ENCODE data around the gene NUDT15.
"Not testable (repeated sequence)": the region's sequence is repeated elsewhere in the genome, so short reads cannot be mapped to it uniquely, and the experiment has no call there.

NUDT15 gene

DNA sequence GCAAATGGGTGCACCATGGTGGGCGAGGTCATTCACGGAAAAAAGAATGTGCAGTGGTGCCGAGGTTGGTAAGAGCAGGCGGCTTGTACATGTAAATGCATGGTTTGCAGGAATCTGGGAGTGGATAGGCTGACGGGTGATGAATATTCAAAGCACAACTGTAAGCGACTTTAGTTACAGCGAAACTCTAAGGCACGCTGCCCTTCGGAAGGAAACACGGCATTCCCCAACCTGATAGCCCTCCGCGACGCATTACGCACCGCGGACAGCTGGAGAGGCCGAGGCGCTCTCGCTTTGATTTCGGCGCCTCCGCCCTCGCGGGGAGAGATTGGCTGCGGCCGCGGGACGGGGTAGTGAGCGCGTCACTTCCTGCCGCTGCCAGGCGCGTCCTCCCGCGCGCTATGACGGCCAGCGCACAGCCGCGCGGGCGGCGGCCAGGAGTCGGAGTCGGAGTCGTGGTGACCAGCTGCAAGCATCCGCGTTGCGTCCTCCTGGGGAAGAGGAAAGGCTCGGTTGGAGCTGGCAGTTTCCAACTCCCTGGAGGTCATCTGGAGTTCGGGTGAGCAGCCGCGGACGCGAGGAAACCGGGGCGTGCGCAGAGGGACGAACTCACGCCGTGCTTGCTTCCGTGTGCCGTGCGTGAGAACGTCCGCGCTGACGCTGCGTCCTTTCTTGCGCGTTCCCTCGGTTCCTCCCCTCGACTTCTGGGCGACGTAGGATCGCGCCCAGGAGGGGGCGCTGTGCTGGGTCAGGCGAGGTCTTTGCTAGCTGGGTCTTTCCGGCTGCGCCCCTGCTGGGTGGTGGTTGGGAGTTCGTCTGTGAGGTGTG lies at the start of gene NUDT15:
Gene NUDT15 (plus strand): TSS at position 381 of the 828 bp plus-strand sequence. CDS start 21 bp downstream, at position 402.
- DNase-seq: peak; percentile 96 to 97
- TF ChIP-seq POLR2A (IDR thresholded peaks at IDR 0.05; ENCODE audit: low read length) (peak; percentile 99), GATA1 (IDR thresholded peaks at IDR 0.05; ENCODE audit: low read depth, low read length) (no peak)

GRCh38 chr13:47990427-47990826 lies 47.1 kb upstream of the NUDT15 start:
- TF ChIP-seq GATA1 (IDR thresholded peaks at IDR 0.05; ENCODE audit: low read depth, low read length): no peak
- no peak for TF ChIP-seq POLR2A (IDR thresholded peaks at IDR 0.05; ENCODE audit: low read length)
- DNase-seq: no peak

GRCh38 chr13:47990920-47991466 lies 46.5 kb upstream of the NUDT15 start:
- no peak for DNase-seq
- TF ChIP-seq GATA1 (IDR thresholded peaks at IDR 0.05; ENCODE audit: low read depth, low read length) (no peak), POLR2A (IDR thresholded peaks at IDR 0.05; ENCODE audit: low read length) (no peak)

DNA sequence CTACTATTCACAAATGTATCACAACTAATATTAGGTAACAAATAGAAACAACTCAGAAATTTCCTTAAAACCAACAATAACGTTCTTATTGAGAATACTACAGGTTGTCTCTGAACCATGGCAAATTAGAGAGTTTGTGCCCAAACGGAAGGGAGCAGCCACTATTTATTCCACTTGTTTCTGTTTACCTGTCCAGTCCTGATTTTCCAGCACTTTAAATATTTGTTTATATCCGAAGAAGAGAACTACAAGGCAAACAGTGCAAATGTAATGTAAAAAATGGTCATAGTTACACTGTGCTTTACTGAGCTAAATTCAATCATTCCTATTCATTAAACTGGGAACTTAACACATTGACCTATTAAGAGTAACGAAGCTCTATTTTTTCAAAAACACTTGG lies 45.7 kb upstream of the NUDT15 start:
- TF ChIP-seq GATA1 (IDR thresholded peaks at IDR 0.05; ENCODE audit: low read depth, low read length) (no peak), POLR2A (IDR thresholded peaks at IDR 0.05; ENCODE audit: low read length) (no peak)
- no peak for DNase-seq

DNA sequence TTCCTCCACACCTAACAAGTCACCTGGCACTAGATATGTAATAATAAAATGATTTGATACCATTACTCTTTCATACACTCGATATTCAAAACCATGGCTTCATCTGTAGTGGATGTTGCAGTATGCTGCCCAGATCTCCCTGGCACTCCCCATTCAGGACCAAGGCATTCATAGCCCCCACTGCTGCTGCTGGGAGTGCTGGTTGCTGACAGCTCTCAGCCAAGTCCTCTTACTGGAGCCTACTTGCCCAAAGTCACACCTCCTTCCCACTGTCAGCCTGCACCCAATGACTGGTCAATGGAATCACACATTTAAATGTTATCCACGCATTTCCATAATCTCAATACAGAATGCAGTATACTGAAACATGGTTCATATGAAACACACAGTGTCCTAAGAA lies 40.1 kb upstream of the NUDT15 start:
- no peak for TF ChIP-seq GATA1 (IDR thresholded peaks at IDR 0.05; ENCODE audit: low read depth, low read length)
- TF ChIP-seq POLR2A (IDR thresholded peaks at IDR 0.05; ENCODE audit: low read length): no peak
- DNase-seq: no peak

- DNase-seq: no peak
- no peak for TF ChIP-seq GATA1 (IDR thresholded peaks at IDR 0.05; ENCODE audit: low read depth, low read length)
- no peak for TF ChIP-seq POLR2A (IDR thresholded peaks at IDR 0.05; ENCODE audit: low read length)
Observed at GRCh38 chr13:47999973-48000372, 37.6 kb upstream of the NUDT15 start.

DNA sequence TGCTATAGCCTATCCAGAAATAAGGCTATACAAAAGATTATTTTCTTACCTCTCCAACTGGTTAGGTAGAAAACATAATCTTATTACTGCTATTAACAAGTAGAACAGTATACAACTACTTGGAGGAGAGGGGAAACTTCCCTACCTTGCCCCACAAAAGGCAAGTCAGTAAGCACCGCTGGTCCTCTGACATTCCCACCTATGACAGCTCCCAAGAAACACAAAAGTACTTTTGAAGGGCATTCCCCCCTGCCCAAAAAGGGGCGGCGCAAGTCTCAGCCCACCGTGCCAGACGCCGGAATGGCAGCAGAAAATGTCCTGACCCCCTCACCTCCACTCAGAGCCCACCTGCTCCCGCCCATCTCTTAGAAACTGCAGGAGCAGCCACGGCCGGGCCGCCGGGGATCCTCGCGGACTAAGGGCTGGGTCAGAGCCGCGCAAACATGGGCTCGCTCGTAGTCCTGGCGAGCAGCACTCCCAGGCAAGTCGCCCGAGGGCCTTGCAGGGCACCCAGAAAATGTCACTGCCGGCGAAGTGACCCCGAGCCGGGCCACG lies 36.9 kb upstream of the NUDT15 start:
- DNase-seq: no peak
- TF ChIP-seq GATA1 (IDR thresholded peaks at IDR 0.05; ENCODE audit: low read depth, low read length) (no peak), POLR2A (IDR thresholded peaks at IDR 0.05; ENCODE audit: low read length) (no peak)

- peak; percentile 92 to 94 for DNase-seq
- TF ChIP-seq GATA1 (IDR thresholded peaks at IDR 0.05; ENCODE audit: low read depth, low read length) (no peak), POLR2A (IDR thresholded peaks at IDR 0.05; ENCODE audit: low read length) (peak; percentile 74)
Observed at GRCh38 chr13:48001114-48001881, 36.2 kb upstream of the NUDT15 start, which contains the start of gene SUCLA2. Gene SUCLA2 (minus strand): TSS chr13:48001273. CDS start chr13:48001269, 4 bp downstream.

DNA sequence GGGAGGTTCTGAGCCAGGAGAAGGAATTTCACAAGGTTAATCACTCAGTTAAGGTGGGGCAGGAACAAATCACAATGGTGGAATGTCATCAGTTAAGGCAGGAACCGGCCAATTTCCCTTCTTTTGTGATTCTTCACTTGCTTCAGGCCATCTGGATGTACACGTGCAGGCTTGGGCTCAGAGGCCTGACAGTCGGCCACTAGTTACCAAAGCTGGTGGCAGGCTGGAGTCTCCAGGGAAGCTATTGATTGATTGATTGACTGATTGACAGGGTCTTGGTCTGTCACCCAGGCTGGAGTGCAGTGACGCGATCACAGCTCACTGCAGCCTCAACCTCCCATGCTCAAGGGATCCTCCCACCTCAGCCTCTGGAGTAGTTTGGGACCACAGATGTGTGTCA lies 35.5 kb upstream of the NUDT15 start:
- not testable (repeated sequence) for DNase-seq

- DNase-seq: no peak
- TF ChIP-seq POLR2A (IDR thresholded peaks at IDR 0.05; ENCODE audit: low read length): no peak
- no peak for TF ChIP-seq GATA1 (IDR thresholded peaks at IDR 0.05; ENCODE audit: low read depth, low read length)
Observed at GRCh38 chr13:48004201-48004600, 33.3 kb upstream of the NUDT15 start.

- no peak for DNase-seq
- TF ChIP-seq GATA1 (IDR thresholded peaks at IDR 0.05; ENCODE audit: low read depth, low read length) (no peak), POLR2A (IDR thresholded peaks at IDR 0.05; ENCODE audit: low read length) (no peak)
Observed at GRCh38 chr13:48006396-48006795, 31.1 kb upstream of the NUDT15 start.

DNA sequence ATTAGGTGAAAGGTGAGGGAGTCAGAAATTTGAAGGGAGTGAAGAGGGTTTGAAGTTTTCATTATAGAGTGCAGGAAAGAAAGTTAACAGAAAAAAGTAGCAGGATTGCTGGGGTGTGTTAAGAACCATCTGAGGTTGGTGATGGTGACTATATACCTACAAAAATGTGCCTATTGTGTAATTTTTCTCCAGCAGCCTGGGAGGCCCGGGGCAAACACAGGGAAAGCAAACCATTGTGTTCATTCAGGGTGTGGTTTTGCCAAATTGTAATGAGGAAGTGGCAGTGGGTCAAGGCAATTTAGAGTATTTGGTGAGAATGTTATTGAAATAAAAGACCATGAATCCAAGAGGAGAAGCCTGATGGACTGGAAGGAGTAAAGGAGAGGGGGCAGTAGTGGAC lies 28.2 kb upstream of the NUDT15 start:
- TF ChIP-seq GATA1 (IDR thresholded peaks at IDR 0.05; ENCODE audit: low read depth, low read length) (no peak), POLR2A (IDR thresholded peaks at IDR 0.05; ENCODE audit: low read length) (no peak)
- DNase-seq: no peak

- no peak for DNase-seq
- TF ChIP-seq POLR2A (IDR thresholded peaks at IDR 0.05; ENCODE audit: low read length) (no peak), GATA1 (IDR thresholded peaks at IDR 0.05; ENCODE audit: low read depth, low read length) (no peak)
Observed at GRCh38 chr13:48010698-48011097, 26.8 kb upstream of the NUDT15 start.

DNA sequence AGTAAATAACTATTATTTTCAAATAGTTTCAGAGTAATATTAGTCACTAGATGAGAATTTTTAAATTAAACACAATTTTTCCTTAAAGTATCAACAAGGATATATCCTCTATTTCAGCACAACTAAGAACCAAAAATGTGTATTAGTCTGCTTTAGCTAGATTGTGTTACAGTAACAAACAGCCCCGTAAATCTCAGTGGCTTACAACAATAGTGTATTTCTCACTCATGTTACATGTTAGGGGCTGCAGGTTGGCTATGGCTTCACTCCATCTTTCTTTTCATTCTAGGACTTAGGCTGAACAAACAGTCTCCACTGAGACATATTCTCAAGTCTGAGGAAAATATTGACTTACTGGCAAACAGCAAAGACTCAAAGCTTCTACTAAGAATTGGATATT lies 24.9 kb upstream of the NUDT15 start:
- no peak for DNase-seq
- no peak for TF ChIP-seq GATA1 (IDR thresholded peaks at IDR 0.05; ENCODE audit: low read depth, low read length)
- TF ChIP-seq POLR2A (IDR thresholded peaks at IDR 0.05; ENCODE audit: low read length): no peak
